H1 (cell line): ENCODE measurements around the gene GAS2L1. TPM values are rescaled to one million over a fixed set of nuclear protein-coding genes. Genes with fewer than 3 reads are reported as not detected.

Experiments
- CTCF ChIA-PET: fragments of 300-600 bp; sonication (Branson Sonifier 250); formaldehyde crosslinking; loops from one replicate; lab custom pipeline; 2021; ENCODE audit not compliant: partially characterized antibody; lab: Charles Lee
- POLR2A ChIA-PET: fragments of 300-600 bp; sonication (Branson Sonifier 250); formaldehyde crosslinking; loops from one replicate; lab custom pipeline; 2021; ENCODE audit warnings: inconsistent platforms; ENCODE audit not compliant: partially characterized antibody; lab: Charles Lee
- DNase-seq, 2 experiments: peaks; one replicate each; pipeline versions ENCODE4 v3.0.0 to v3.0.0-alpha.2; 2010 to 2022; ENCODE audit warnings: low spot score in 2 of 2, low read depth in 1 of 2, mixed read lengths in 1 of 2
- FAIRE-seq: peaks from 2 replicates; lab custom pipeline; 2011; peaks lifted over from hg19 to GRCh38; lab: Jason Lieb, UNC
- H2AFZ ChIP-seq: 2 replicates; pipeline ENCODE4 v1.8.1; 2012; ENCODE audit warnings: low read length, inconsistent platforms
- H2AK5ac ChIP-seq: 2 replicates; pipeline ENCODE4 v1.6.1; 2013; ENCODE audit warnings: low read depth, low read length
- H2BK120ac ChIP-seq: replicated peaks from 2 replicates; pipeline ENCODE3; 2013; ENCODE audit warnings: low read depth, low read length, inconsistent platforms
- H2BK12ac ChIP-seq: 2 replicates; pipeline ENCODE4 v1.6.1; 2013; ENCODE audit warnings: low read depth, low read length
- H2BK15ac ChIP-seq: 2 replicates; pipeline ENCODE4 v1.6.1; 2013; ENCODE audit warnings: low read length
- H2BK20ac ChIP-seq: 2 replicates; pipeline ENCODE4 v1.6.1; 2013; ENCODE audit warnings: low read length
- H2BK5ac ChIP-seq: 2 replicates; pipeline ENCODE4 v1.6.1; 2013; ENCODE audit warnings: low read depth, low read length
- H3K14ac ChIP-seq: 2 replicates; pipeline ENCODE4 v1.6.1; 2013; ENCODE audit warnings: inconsistent platforms; ENCODE audit not compliant: insufficient read length
- H3K18ac ChIP-seq: 2 replicates; pipeline ENCODE4 v1.6.1; 2013; ENCODE audit warnings: low read length; ENCODE audit errors: extremely low read depth
- H3K23ac ChIP-seq: 2 replicates; pipeline ENCODE4 v1.6.1; 2013; ENCODE audit warnings: inconsistent platforms; ENCODE audit not compliant: insufficient read length
- H3K23me2 ChIP-seq: 2 replicates; pipeline ENCODE4 v1.6.1; 2013; ENCODE audit warnings: low read depth, low read length
- H3K27ac ChIP-seq: 2 replicates; pipeline ENCODE4 v1.6.1; 2011; ENCODE audit warnings: low read depth, low read length, inconsistent platforms
- H3K27me3 ChIP-seq, 4 experiments: replicated peaks in 1 of 4; 1 replicate in 1 of 4; 2 replicates in 3 of 4; pipeline versions ENCODE4 v1.6.1 to v1.8.1; 2011 to 2013; ENCODE audit warnings: low read length in 3 of 4, mild to moderate bottlenecking in 3 of 4, inconsistent platforms in 2 of 4, mixed read lengths in 2 of 4, moderate library complexity in 1 of 4; ENCODE audit not compliant: control insufficient read depth in 3 of 4, insufficient read depth in 3 of 4; ENCODE audit errors: extremely low read depth in 1 of 4
- H3K36me3 ChIP-seq, 4 experiments: 2 replicates each; pipeline versions ENCODE4 v1.6.1 to v1.8.1; 2011 to 2013; ENCODE audit warnings: mild to moderate bottlenecking in 4 of 4, low read length in 3 of 4, moderate library complexity in 2 of 4, control low read depth in 1 of 4, inconsistent platforms in 1 of 4; ENCODE audit not compliant: insufficient read depth in 4 of 4, control insufficient read depth in 2 of 4
- H3K4ac ChIP-seq: replicated peaks from 2 replicates; pipeline ENCODE3; 2013; ENCODE audit warnings: low read length, low read depth, mixed read lengths, inconsistent platforms; ENCODE audit not compliant: insufficient read length
- H3K4me1 ChIP-seq, 4 experiments: replicated peaks in 1 of 4; 1 replicate in 1 of 4; 2 replicates in 3 of 4; pipeline versions ENCODE4 v1.6.1 to v1.8.1; 2011 to 2013; ENCODE audit warnings: low read length in 3 of 4, inconsistent platforms in 2 of 4, mixed read lengths in 1 of 4; ENCODE audit not compliant: insufficient read depth in 4 of 4, control insufficient read depth in 3 of 4
- H3K4me2 ChIP-seq, 2 experiments: 2 replicates each; pipeline versions ENCODE4 v1.6.1 to v1.8.1; 2011 to 2013; ENCODE audit warnings: low read depth in 2 of 2, low read length in 2 of 2, control low read depth in 1 of 2, inconsistent platforms in 1 of 2, mild to moderate bottlenecking in 1 of 2; ENCODE audit not compliant: insufficient read depth in 1 of 2
- H3K4me3 ChIP-seq, 4 experiments: fragments of 200-600, 300-600 bp in 1 of 4; sonication (generic), shearing (Covaris generic), sonication (Bioruptor Twin) in 1 of 4; 2 replicates each; pipeline versions ENCODE4 v1.5.1 to v1.8.1; 2011 to 2016; ENCODE audit warnings: low read length in 4 of 4, low read depth in 3 of 4, control low read depth in 2 of 4, inconsistent platforms in 2 of 4, mild to moderate bottlenecking in 2 of 4, mixed read lengths in 1 of 4, moderate library complexity in 1 of 4; ENCODE audit not compliant: insufficient read depth in 2 of 4; ENCODE audit errors: extremely low read depth in 1 of 4
- H3K56ac ChIP-seq: replicated peaks from 2 replicates; pipeline ENCODE3; 2013; ENCODE audit warnings: low read depth, mild to moderate bottlenecking, mixed read lengths, low read length, inconsistent platforms; ENCODE audit not compliant: insufficient read length
- H3K79me1 ChIP-seq: 2 replicates; pipeline ENCODE4 v1.6.1; 2013; ENCODE audit warnings: low read depth, low read length, control low read depth
- H3K79me2 ChIP-seq, 2 experiments: 2 replicates each; pipeline versions ENCODE4 v1.6.1 to v1.8.1; 2012 to 2013; ENCODE audit warnings: low read length in 2 of 2, mild to moderate bottlenecking in 2 of 2, inconsistent platforms in 1 of 2; ENCODE audit not compliant: insufficient read depth in 2 of 2, control insufficient read depth in 1 of 2
- H3K9ac ChIP-seq, 4 experiments: replicated peaks in 1 of 4; 1 replicate in 1 of 4; 2 replicates in 3 of 4; pipeline versions ENCODE4 v1.6.1 to v1.8.1; 2011 to 2013; ENCODE audit warnings: low read depth in 3 of 4, low read length in 3 of 4, control low read depth in 2 of 4, mild to moderate bottlenecking in 2 of 4, moderate library complexity in 2 of 4, inconsistent platforms in 1 of 4; ENCODE audit errors: extremely low read depth in 1 of 4
- H3K9me3 ChIP-seq, 2 experiments: 2 replicates each; pipeline versions ENCODE4 v1.6.1 to v1.8.1; 2012 to 2013; ENCODE audit warnings: mild to moderate bottlenecking in 2 of 2, moderate library complexity in 2 of 2, control low read depth in 1 of 2, inconsistent platforms in 1 of 2, low read depth in 1 of 2, low read length in 1 of 2, mixed read lengths in 1 of 2; ENCODE audit not compliant: insufficient read depth in 2 of 2
- H4K20me1 ChIP-seq, 2 experiments: replicated peaks in 1 of 2; 2 replicates each; pipeline versions ENCODE3 to v1.8.1; 2011 to 2013; ENCODE audit warnings: inconsistent platforms in 2 of 2, low read length in 2 of 2, mild to moderate bottlenecking in 1 of 2; ENCODE audit not compliant: insufficient read depth in 2 of 2, control insufficient read depth in 1 of 2
- H4K5ac ChIP-seq: 2 replicates; pipeline ENCODE4 v1.6.1; 2013; ENCODE audit warnings: low read length, low read depth, mixed read lengths, inconsistent platforms; ENCODE audit not compliant: insufficient read length
- H4K8ac ChIP-seq: 2 replicates; pipeline ENCODE4 v1.8.0; 2013; ENCODE audit warnings: mild to moderate bottlenecking, moderate library complexity, low read length, inconsistent platforms; ENCODE audit not compliant: insufficient read depth; ENCODE audit errors: extremely low read depth
- H4K91ac ChIP-seq: replicated peaks from 2 replicates; pipeline ENCODE3; 2013; ENCODE audit warnings: low read length, mixed read lengths, inconsistent platforms; ENCODE audit not compliant: insufficient read length
- SAP30 ChIP-seq: fragments of 300-600 bp; sonication (generic); IDR thresholded peaks from 2 replicates; pipeline ENCODE4 v1.7.1; 2012; ENCODE audit warnings: low read length, moderate library complexity, mild to moderate bottlenecking, inconsistent platforms; ENCODE audit not compliant: insufficient read depth, insufficient replicate concordance
- SP4 ChIP-seq: IDR thresholded peaks from 2 replicates; pipeline ENCODE4 v1.6.1; 2012; ENCODE audit warnings: low read length, inconsistent platforms
- SRF ChIP-seq: IDR thresholded peaks from 2 replicates; pipeline ENCODE4 v1.6.1; 2011; ENCODE audit warnings: mild to moderate bottlenecking, low read depth, low read length, moderate library complexity
- WGBS, 2 experiments: shearing (Covaris generic) in 1 of 2; methylation state at CpG; one replicate each; pipeline versions ENCODE4 v1.1.6 to v1.1.7; 2013 to 2015; ENCODE audit warnings: low lambda C conversion rate in 2 of 2, mixed read lengths in 2 of 2, inconsistent platforms in 1 of 2, low coverage in 1 of 2, missing lambda C conversion rate in 1 of 2; ENCODE audit not compliant: insufficient replicate concordance in 2 of 2, insufficient coverage in 1 of 2, insufficient read length in 1 of 2; ENCODE audit errors: extremely low coverage in 1 of 2, missing lambda C conversion rate in 1 of 2; 5-methylcytosine and 5-hydroxymethylcytosine counted together
- polyA plus RNA-seq, 7 experiments: library from polyadenylated mRNA; depleted of rRNA in 3 of 7; stranded (reverse) in 5 of 7; unstranded in 2 of 7; fragments of >200 nt in 5 of 7; fragments of 200-250 nt in 2 of 7; gene quantifications; 1 replicate in 5 of 7; 2 replicates in 1 of 7; 4 replicates in 1 of 7; pipeline versions ENCODE4 v1.2.1 to v1.2.3, GENCODE V29; 2011 to 2013; ENCODE audit warnings: missing spikeins in 2 of 7, mixed read lengths in 2 of 7
- total RNA-seq: library from RNA; stranded (reverse); fragmentation: NEBNext Ultra II Directional; extraction: Animal tissue kit (Norgen Biotek cat#: 25700); gene quantifications from 2 replicates; pipeline ENCODE4 v1.2.1, GENCODE V29; 2021
- TF ChIP-seq, protein P1 (sequence below): IDR thresholded peaks from 2 replicates; pipeline ENCODE4 v1.6.1; 2011; ENCODE audit warnings: low read depth, mild to moderate bottlenecking, low read length; ENCODE audit not compliant: insufficient read depth

Gene GAS2L1
- total and polyA plus RNA-seq, 2 of the 8 experiments (the other 6 are each of a cell fraction or from before 2014, with no cell fraction given), result 3.6 to 10.1 TPM

DNA sequence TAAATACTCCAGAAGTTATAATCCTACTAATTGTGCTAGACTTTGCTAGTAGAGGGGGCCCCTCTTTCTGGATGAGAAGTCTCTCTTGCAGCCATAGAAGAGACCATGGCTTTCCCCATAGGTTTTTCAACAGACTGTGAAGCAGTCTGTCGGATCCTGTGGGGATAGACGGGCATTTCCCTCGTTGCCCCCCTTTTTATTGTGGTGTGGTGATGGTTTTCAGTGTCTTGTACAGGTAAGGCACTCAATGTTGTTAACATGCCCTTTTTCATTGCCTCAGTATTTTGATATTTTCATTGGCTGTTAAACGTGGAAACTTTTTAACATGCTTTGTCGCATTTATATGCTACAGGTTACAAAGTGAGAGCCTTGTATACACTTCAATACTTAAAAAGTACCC, 16.4 kb upstream of the GAS2L1 start:
- H3K23ac ChIP-seq, result no peak overlapping the region
- H3K4me1 ChIP-seq, result no peaks in the 10 kb centered on the region
- FAIRE-seq, result no peak
- ChIA-PET CTCF (no interaction called here), POLR2A (interaction anchor here (1.1 to 20.1 kb wide), 3 partner anchors 13 to 24 kb away, joined by 5 to 436 read pairs (median 66); partner anchors contain the start of genes EWSR1, GAS2L1 and RHBDD3)
- no peak overlapping the region for H2BK120ac ChIP-seq
- H3K4me2 ChIP-seq, result no peak overlapping the region
- no peaks in the 10 kb centered on the region for H3K27me3 ChIP-seq
- no peak overlapping the region for H4K91ac ChIP-seq
- H3K4ac ChIP-seq, result no peak overlapping the region
- H2BK5ac ChIP-seq, result no peak overlapping the region
- peaks cover 10 to 16% of the 10 kb centered on the region in 2 experiments for H4K20me1 ChIP-seq
- no peak overlapping the region for H2BK12ac ChIP-seq
- peaks cover 2% of the 10 kb centered on the region; the same call in 1 of the 2 replicates for H3K79me1 ChIP-seq
- no peak for DNase-seq
- H3K9ac ChIP-seq, result no peak overlapping the region
- TF ChIP-seq SRF (no peak), SP4 (no peak), SAP30 (no peak)
- TF ChIP-seq, protein P1, sequence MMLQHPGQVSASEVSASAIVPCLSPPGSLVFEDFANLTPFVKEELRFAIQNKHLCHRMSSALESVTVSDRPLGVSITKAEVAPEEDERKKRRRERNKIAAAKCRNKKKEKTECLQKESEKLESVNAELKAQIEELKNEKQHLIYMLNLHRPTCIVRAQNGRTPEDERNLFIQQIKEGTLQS, result no peak
- no peak overlapping the region for H2AFZ ChIP-seq
- 92% methylated on average over 5 of the region's 5 CpGs; no CpG with 5 or more reads in 1 of the 2 experiments for WGBS, 2 experiments
- H3K23me2 ChIP-seq, result no peaks in the 10 kb centered on the region
- peaks cover 35 to 97% (median 72%) of the 10 kb centered on the region in 4 experiments for H3K36me3 ChIP-seq
- H3K14ac ChIP-seq, result no peak overlapping the region
- peaks cover 2 to 50% of the 10 kb centered on the region in 2 experiments; a peak in 2 of 4 replicates for H3K79me2 ChIP-seq
- no peak overlapping the region for H4K5ac ChIP-seq
- H3K4me3 ChIP-seq, result no peak overlapping the region
- no peak overlapping the region for H2AK5ac ChIP-seq
- H3K27ac ChIP-seq, result no peak overlapping the region
- H3K18ac ChIP-seq, result no peak overlapping the region
- no peak overlapping the region for H4K8ac ChIP-seq
- no peak overlapping the region for H2BK15ac ChIP-seq
- no peaks in the 10 kb centered on the region for H3K9me3 ChIP-seq
- no peak overlapping the region for H3K56ac ChIP-seq
- no peak overlapping the region for H2BK20ac ChIP-seq
